Uterus (tissue), 2 donors: Measurements from ENCODE around the gene GPX4.

ENCODE experiments used
- POLR2A ChIP-seq, 2 donors: fragments of 450-650 bp; IDR thresholded peaks; one replicate each; pipeline ENCODE4 v1.6.1; 2016; ENCODE audit warnings: antibody characterized with exemption in 2 of 2, mild to moderate bottlenecking in 1 of 2, moderate library complexity in 1 of 2
- TF ChIP-seq, protein P1 (sequence below), 4 experiments: fragments of 200-600 bp in 2 of 4; fragments of 450-650 bp in 2 of 4; sonication (generic) in 2 of 4; IDR thresholded peaks; one replicate each; pipeline ENCODE4 v1.5.1; 2016 to 2019; ENCODE audit warnings: antibody characterized with exemption in 4 of 4, mild to moderate bottlenecking in 2 of 4, moderate library complexity in 1 of 4

DNA sequence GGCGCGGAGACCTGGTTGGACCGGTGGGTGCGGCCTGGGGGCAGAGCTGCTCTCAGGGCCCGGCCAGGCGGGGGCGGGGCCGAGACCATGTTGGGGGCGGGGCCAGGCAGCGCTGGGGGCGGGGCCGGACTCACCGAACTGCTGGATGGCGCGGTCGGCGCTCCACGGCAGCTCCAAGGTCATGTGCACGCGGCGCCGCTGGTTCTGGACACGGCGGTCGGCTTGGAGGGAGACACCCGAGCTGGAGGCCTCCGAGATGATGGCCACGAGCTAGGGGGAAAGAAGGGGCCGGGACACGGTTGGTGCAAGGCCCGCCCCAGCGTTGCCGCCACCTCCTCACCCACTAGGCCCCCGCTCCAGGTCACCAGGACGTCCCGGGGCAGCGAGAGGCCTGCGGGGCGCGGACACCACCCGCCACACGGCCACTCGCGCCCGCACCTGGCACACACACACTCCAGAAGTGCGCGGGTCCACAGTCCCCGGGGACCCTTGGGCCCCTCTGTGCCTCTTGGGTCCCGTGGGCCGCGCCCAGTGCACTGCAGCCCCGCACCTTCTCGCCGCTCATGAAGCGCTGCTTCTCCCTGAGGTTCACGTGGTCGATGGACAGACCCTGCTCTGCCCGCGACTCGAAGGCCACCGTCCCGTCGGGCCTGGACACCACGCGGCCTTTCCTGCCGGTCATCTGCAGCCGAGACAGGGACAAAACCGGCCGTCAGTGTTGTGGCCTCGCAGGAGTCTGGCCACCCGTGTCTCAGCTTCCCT is 8.7 kb downstream of the GPX4 start:
- TF ChIP-seq, protein P1, sequence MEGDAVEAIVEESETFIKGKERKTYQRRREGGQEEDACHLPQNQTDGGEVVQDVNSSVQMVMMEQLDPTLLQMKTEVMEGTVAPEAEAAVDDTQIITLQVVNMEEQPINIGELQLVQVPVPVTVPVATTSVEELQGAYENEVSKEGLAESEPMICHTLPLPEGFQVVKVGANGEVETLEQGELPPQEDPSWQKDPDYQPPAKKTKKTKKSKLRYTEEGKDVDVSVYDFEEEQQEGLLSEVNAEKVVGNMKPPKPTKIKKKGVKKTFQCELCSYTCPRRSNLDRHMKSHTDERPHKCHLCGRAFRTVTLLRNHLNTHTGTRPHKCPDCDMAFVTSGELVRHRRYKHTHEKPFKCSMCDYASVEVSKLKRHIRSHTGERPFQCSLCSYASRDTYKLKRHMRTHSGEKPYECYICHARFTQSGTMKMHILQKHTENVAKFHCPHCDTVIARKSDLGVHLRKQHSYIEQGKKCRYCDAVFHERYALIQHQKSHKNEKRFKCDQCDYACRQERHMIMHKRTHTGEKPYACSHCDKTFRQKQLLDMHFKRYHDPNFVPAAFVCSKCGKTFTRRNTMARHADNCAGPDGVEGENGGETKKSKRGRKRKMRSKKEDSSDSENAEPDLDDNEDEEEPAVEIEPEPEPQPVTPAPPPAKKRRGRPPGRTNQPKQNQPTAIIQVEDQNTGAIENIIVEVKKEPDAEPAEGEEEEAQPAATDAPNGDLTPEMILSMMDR (IDR thresholded peaks at IDR 0.05) = no peak
- TF ChIP-seq POLR2A (IDR thresholded peaks at IDR 0.05) = no peak
